ENCODE results near the gene PTCD1. TPM values are rescaled to one million over a fixed set of nuclear protein-coding genes. Genes with fewer than 3 reads are reported as not detected.

The PTCD1 gene
- total and polyA plus RNA-seq, 9 of the 15 experiments (the other 6 are each of a cell fraction or from before 2014, with no cell fraction given), result 0.46 to 17.1 (median 6.2) TPM

GRCh38 chr7:99438573-99439480 lies at the start of gene PTCD1, which contains the start of gene CPSF4 (continued):
- TF ChIP-seq SMARCB1 (IDR thresholded peaks at IDR 0.05; ENCODE audit: insufficient read length, low read depth) (no peak), SMAD4 (CRISPR knock-in tag; conservative IDR thresholded peaks at IDR 0.05) (peak; percentile 80), ZNF583 (CRISPR knock-in tag; IDR thresholded peaks at IDR 0.05) (peak; percentile 49; the same call in 1 of the 2 replicates), RBBP5 (IDR thresholded peaks at IDR 0.05; ENCODE audit: borderline replicate concordance, insufficient read depth, low read length, poor library complexity, severe bottlenecking) (no peak), NFE2L1 (tag; IDR thresholded peaks at IDR 0.05; ENCODE audit: borderline replicate concordance, low read depth) (no peak), TCF3 (CRISPR knock-in tag; IDR thresholded peaks at IDR 0.05) (peak; percentile 34; the same call in 1 of the 2 replicates), FOXK2 (conservative IDR thresholded peaks at IDR 0.05 in 1 of 2, IDR thresholded peaks at IDR 0.05 in 1 of 2; ENCODE audit: low read depth in 2 of 2) (peak in 1 of 2 experiments; percentile 63; a peak in 2 of 4 replicates), SRSF9 (IDR thresholded peaks at IDR 0.05; ENCODE audit: borderline replicate concordance, low read depth, low read length) (no peak), HNRNPH1 (optimal IDR thresholded peaks at IDR 0.05; ENCODE audit: low read depth, low read length) (no peak), CGGBP1 (CRISPR knock-in tag; IDR thresholded peaks at IDR 0.05) (peak; percentile 55; the same call in 1 of the 2 replicates), STAT5A (IDR thresholded peaks at IDR 0.05; ENCODE audit: borderline replicate concordance, low read length) (no peak), HMG20A (CRISPR knock-in tag; conservative IDR thresholded peaks at IDR 0.05) (no peak), EHMT2 (IDR thresholded peaks at IDR 0.05) (no peak), RFX1 (IDR thresholded peaks at IDR 0.05) (no peak), ZC3H4 (CRISPR knock-in tag; IDR thresholded peaks at IDR 0.05; ENCODE audit: borderline replicate concordance) (no peak)
- TF ChIP-seq, protein P1, sequence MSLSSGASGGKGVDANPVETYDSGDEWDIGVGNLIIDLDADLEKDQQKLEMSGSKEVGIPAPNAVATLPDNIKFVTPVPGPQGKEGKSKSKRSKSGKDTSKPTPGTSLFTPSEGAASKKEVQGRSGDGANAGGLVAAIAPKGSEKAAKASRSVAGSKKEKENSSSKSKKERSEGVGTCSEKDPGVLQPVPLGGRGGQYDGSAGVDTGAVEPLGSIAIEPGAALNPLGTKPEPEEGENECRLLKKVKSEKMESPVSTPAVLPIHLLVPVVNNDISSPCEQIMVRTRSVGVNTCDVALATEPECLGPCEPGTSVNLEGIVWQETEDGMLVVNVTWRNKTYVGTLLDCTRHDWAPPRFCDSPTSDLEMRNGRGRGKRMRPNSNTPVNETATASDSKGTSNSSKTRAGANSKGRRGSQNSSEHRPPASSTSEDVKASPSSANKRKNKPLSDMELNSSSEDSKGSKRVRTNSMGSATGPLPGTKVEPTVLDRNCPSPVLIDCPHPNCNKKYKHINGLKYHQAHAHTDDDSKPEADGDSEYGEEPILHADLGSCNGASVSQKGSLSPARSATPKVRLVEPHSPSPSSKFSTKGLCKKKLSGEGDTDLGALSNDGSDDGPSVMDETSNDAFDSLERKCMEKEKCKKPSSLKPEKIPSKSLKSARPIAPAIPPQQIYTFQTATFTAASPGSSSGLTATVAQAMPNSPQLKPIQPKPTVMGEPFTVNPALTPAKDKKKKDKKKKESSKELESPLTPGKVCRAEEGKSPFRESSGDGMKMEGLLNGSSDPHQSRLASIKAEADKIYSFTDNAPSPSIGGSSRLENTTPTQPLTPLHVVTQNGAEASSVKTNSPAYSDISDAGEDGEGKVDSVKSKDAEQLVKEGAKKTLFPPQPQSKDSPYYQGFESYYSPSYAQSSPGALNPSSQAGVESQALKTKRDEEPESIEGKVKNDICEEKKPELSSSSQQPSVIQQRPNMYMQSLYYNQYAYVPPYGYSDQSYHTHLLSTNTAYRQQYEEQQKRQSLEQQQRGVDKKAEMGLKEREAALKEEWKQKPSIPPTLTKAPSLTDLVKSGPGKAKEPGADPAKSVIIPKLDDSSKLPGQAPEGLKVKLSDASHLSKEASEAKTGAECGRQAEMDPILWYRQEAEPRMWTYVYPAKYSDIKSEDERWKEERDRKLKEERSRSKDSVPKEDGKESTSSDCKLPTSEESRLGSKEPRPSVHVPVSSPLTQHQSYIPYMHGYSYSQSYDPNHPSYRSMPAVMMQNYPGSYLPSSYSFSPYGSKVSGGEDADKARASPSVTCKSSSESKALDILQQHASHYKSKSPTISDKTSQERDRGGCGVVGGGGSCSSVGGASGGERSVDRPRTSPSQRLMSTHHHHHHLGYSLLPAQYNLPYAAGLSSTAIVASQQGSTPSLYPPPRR (CRISPR knock-in tag; IDR thresholded peaks at IDR 0.05; ENCODE audit: borderline replicate concordance), result peak; percentile 45; the same call in 1 of the 2 replicates
- TF ChIP-seq, protein P2, sequence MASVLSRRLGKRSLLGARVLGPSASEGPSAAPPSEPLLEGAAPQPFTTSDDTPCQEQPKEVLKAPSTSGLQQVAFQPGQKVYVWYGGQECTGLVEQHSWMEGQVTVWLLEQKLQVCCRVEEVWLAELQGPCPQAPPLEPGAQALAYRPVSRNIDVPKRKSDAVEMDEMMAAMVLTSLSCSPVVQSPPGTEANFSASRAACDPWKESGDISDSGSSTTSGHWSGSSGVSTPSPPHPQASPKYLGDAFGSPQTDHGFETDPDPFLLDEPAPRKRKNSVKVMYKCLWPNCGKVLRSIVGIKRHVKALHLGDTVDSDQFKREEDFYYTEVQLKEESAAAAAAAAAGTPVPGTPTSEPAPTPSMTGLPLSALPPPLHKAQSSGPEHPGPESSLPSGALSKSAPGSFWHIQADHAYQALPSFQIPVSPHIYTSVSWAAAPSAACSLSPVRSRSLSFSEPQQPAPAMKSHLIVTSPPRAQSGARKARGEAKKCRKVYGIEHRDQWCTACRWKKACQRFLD (CRISPR knock-in tag; IDR thresholded peaks at IDR 0.05), result peak; percentile 82; the same call in 1 of the 2 replicates
- TF ChIP-seq, protein P3, sequence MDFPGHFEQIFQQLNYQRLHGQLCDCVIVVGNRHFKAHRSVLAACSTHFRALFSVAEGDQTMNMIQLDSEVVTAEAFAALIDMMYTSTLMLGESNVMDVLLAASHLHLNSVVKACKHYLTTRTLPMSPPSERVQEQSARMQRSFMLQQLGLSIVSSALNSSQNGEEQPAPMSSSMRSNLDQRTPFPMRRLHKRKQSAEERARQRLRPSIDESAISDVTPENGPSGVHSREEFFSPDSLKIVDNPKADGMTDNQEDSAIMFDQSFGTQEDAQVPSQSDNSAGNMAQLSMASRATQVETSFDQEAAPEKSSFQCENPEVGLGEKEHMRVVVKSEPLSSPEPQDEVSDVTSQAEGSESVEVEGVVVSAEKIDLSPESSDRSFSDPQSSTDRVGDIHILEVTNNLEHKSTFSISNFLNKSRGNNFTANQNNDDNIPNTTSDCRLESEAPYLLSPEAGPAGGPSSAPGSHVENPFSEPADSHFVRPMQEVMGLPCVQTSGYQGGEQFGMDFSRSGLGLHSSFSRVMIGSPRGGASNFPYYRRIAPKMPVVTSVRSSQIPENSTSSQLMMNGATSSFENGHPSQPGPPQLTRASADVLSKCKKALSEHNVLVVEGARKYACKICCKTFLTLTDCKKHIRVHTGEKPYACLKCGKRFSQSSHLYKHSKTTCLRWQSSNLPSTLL (IDR thresholded peaks at IDR 0.05), result no peak
